Transverse colon (tissue), 4 donors: ENCODE results near the gene SVOP. TPM values are rescaled to one million over a fixed set of nuclear protein-coding genes. Genes with fewer than 3 reads are reported as not detected.

ENCODE experiments used
- DNase-seq: peaks from one replicate; pipeline ENCODE4 v3.0.0-alpha.2; 2019
- H3K27ac ChIP-seq, 4 donors: fragments of 200-600 bp; sonication (generic); 2 replicates each; pipeline ENCODE4 v1.5.1; 2016 to 2018; ENCODE audit warnings: inconsistent platforms in 4 of 4
- H3K27me3 ChIP-seq: fragments of 200-600 bp; sonication (generic); 2 replicates; pipeline ENCODE4 v1.5.1; 2017; ENCODE audit warnings: inconsistent platforms
- H3K36me3 ChIP-seq, 4 donors: fragments of 200-600 bp; sonication (generic); 2 replicates each; pipeline ENCODE4 v1.5.1; 2017 to 2019; ENCODE audit warnings: inconsistent platforms in 4 of 4
- H3K4me1 ChIP-seq, 4 donors: fragments of 200-600 bp; sonication (generic); 2 replicates each; pipeline ENCODE4 v1.5.1; 2017 to 2020; ENCODE audit warnings: inconsistent platforms in 4 of 4
- H3K4me3 ChIP-seq, 4 donors: fragments of 200-600 bp; sonication (generic); 1 replicate in 1 of 4; 2 replicates in 3 of 4; pipeline versions ENCODE4 v1.5.1 to v1.6.1; 2017 to 2019; ENCODE audit warnings: inconsistent platforms in 4 of 4
- H3K9me3 ChIP-seq, 2 donors: fragments of 200-600 bp; sonication (generic); 2 replicates each; pipeline ENCODE4 v1.5.1; 2017 to 2019; ENCODE audit warnings: inconsistent platforms in 2 of 2
- EP300 ChIP-seq: sonication (generic); formaldehyde crosslinking; IDR thresholded peaks from one replicate; pipeline ENCODE4 v1.6.1; 2017; ENCODE audit warnings: antibody characterized with exemption, low read depth
- POLR2A ChIP-seq: fragments of 450-650 bp; IDR thresholded peaks from one replicate; pipeline ENCODE4 v1.6.1; 2016; ENCODE audit warnings: antibody characterized with exemption, mild to moderate bottlenecking, moderate library complexity
- POLR2AphosphoS5 ChIP-seq, 3 donors: sonication (generic); formaldehyde crosslinking; IDR thresholded peaks; one replicate each; pipeline ENCODE4 v1.6.1; 2016; ENCODE audit warnings: antibody characterized with exemption in 3 of 3
- WGBS, 2 donors: methylation state at CpG; one replicate each; pipeline ENCODE4 v1.1.5; 2018; ENCODE audit warnings: low coverage in 1 of 2; 5-methylcytosine and 5-hydroxymethylcytosine counted together
- in situ Hi-C, 4 donors: fragments of 200-750 bp; cut with MboI; loops; one replicate each; pipeline versions ENCODE4 v1.15.0 to v1.15.1; 2017; ENCODE audit warnings: low sequenced_read_pairs in 3 of 4, low pct_ligation_motif_present in 1 of 4, low pct_unique_long_range_greater_than_20kb in 1 of 4
- intact Hi-C: fragments of 100-400 bp; cut with DNase I; formaldehyde crosslinking; loops from one replicate; pipeline ENCODE4 v1.15.1; 2023; ENCODE audit warnings: low total_unique reads
- total RNA-seq, 4 donors: library from RNA; depleted of rRNA; stranded (reverse); fragments of >200 nt; gene quantifications; one replicate each; pipeline ENCODE4 v1.1.0, GENCODE V29; 2016
- TF ChIP-seq, protein P1 (sequence below), 5 experiments: fragments of 200-600 bp in 3 of 5; fragments of 450-650 bp in 2 of 5; sonication (generic) in 3 of 5; IDR thresholded peaks; 1 replicate in 2 of 5; 2 replicates in 3 of 5; pipeline ENCODE4 v1.5.1; 2016 to 2017; ENCODE audit warnings: antibody characterized with exemption in 5 of 5, inconsistent platforms in 3 of 5, mild to moderate bottlenecking in 2 of 5, moderate library complexity in 1 of 5

Gene SVOP
- total RNA-seq, 4 donors from 2014 or later: 0.16 to 0.55 TPM; not detected in 2

DNA sequence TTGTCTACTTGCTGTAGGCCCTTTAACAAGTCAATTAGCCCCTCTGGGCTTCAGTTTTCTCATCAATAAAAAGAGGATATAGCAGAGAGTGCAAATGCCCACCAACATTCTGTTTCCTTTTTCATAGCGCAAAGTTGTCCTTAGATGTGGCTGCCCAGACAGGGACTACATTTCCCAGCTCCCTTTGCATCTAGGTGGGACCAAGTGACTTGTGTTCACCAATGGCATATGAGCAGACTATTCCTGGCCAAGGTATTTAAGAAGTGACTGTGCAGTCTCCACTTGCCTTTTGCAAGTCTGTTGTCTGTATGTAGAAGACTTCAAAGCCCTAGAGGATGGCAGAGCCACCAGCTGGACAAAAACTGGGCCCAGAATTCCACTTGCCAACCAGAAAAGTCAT lies 81.3 kb downstream of the SVOP start:
- Histone ChIP-seq H3K9me3 (no peaks in the 10 kb centered on the region), H3K36me3 (no peaks in the 10 kb centered on the region), H3K27ac (no peak overlapping the region), H3K27me3 (no peaks in the 10 kb centered on the region), H3K4me3 (no peak overlapping the region), H3K4me1 (peaks cover 0 to 8% (median 2%) of the 10 kb centered on the region in 4 donors)
- in situ Hi-C loops (no loop called here), intact Hi-C loops (no loop called here)
- no peak for DNase-seq
- 50 to 80% methylated on average over 1 of the region's 1 CpG for WGBS, 2 donors
- no peak for TF ChIP-seq EP300
- TF ChIP-seq POLR2A: no peak
- no peak for TF ChIP-seq POLR2AphosphoS5 (IDR thresholded peaks at IDR 0.05)
- TF ChIP-seq, protein P1, sequence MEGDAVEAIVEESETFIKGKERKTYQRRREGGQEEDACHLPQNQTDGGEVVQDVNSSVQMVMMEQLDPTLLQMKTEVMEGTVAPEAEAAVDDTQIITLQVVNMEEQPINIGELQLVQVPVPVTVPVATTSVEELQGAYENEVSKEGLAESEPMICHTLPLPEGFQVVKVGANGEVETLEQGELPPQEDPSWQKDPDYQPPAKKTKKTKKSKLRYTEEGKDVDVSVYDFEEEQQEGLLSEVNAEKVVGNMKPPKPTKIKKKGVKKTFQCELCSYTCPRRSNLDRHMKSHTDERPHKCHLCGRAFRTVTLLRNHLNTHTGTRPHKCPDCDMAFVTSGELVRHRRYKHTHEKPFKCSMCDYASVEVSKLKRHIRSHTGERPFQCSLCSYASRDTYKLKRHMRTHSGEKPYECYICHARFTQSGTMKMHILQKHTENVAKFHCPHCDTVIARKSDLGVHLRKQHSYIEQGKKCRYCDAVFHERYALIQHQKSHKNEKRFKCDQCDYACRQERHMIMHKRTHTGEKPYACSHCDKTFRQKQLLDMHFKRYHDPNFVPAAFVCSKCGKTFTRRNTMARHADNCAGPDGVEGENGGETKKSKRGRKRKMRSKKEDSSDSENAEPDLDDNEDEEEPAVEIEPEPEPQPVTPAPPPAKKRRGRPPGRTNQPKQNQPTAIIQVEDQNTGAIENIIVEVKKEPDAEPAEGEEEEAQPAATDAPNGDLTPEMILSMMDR (IDR thresholded peaks at IDR 0.05): no peak

DNA sequence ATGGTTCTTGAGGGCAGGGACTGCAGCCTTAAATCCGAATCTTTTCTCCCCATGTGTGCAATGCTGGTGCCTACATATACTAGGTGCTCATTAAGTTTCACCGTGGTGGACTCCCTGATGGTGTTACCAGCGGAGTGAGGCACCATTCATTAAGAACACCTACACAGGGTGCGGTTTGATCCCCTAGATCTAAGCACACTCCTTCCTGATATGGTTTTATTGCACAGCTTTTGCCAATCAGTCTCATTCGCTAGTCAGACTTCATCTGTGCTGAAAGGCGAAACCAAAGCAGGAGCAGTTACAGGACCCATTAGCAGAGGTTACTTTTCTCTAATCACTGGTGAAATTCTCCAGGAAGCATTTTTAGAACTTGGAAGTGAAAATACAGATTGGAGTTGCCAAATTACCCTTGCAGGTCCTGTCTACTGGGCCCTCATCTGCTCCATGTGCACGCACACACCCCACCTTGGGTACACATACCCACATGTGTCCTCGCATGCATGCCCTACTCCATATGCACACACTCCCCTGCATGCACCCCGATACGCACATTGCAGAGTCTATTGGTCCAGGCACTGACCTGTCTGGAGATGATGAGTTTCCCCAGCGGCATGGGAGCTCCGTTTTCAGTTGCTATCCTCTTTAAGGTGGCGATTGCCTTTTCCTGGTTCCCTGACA lies 82.5 kb downstream of the SVOP start:
- TF ChIP-seq POLR2A (no peak), POLR2AphosphoS5 (IDR thresholded peaks at IDR 0.05) (no peak), EP300 (no peak)
- TF ChIP-seq, protein P1 (IDR thresholded peaks at IDR 0.05): no peak
- Histone ChIP-seq H3K27ac (no peak overlapping the region), H3K9me3 (no peaks in the 10 kb centered on the region), H3K36me3 (no peaks in the 10 kb centered on the region), H3K27me3 (no peaks in the 10 kb centered on the region), H3K4me1 (peaks cover 0 to 8% (median 2%) of the 10 kb centered on the region in 4 donors), H3K4me3 (no peak overlapping the region)
- 47 to 66% methylated on average over 3 to 13 of the region's 13 CpGs for WGBS, 2 donors
- in situ Hi-C loops: no loop called here
- DNase-seq: no peak
- intact Hi-C loops: no loop called here

DNA sequence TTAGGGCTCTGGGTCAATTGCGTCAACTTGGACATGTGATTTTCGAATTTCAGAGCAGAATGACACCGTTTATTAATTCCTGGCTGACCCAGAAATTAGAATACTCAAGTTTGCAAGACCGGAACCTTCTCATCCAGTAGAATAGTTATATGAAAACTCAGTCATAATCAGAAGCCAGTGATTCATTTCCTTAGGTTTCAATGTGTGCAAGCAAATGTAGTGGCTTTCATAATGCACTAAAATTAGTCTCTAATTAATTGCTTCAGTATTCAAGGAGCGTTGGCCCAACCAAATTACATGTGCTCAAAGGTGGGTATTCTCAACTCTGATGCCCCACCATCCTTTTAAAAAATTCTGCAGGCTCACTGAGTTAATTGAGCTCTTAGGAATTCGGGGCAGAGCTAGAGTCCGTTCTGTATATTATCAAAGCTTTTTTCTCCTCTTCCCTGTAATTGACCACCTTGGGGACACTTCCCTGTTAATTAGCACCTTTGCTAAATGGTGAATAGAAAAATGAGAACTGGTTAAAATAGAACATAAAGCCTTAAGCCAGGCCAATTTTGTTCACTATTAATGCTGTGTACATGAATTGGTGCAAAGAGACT lies 85.6 kb downstream of the SVOP start:
- 74% methylated on average over 6 to 7 of the region's 7 CpGs for WGBS, 2 donors
- in situ Hi-C loops: no loop called here
- Histone ChIP-seq H3K36me3 (no peaks in the 10 kb centered on the region), H3K9me3 (no peaks in the 10 kb centered on the region), H3K27ac (no peak overlapping the region), H3K4me1 (peaks cover 0 to 11% (median 6%) of the 10 kb centered on the region in 4 donors), H3K4me3 (no peak overlapping the region), H3K27me3 (no peaks in the 10 kb centered on the region)
- TF ChIP-seq POLR2A: no peak
- no peak for TF ChIP-seq POLR2AphosphoS5 (IDR thresholded peaks at IDR 0.05)
- TF ChIP-seq EP300: no peak
- TF ChIP-seq, protein P1 (IDR thresholded peaks at IDR 0.05): no peak
- no peak for DNase-seq
- intact Hi-C loops: no loop called here

DNA sequence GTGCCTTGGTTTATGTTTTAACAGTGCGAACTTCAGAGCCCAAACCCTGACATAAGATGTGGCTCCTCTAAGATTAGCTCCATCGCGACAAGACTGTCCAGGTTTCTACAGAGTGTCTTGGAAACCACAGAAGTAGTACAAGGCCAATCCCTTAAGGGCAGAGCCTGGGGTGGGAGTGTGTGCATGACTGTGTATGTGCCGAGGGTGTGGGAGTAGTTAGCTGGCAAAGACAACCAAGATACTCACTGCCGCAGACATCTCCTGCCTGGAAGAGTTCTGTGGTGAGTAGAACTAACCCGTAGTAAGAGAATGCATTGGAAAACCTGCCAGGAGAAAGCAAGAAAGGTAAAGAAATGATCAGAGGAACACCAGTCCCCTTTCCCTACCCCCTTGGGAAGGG lies 86.9 kb downstream of the SVOP start:
- H3K36me3 ChIP-seq: no peaks in the 10 kb centered on the region
- H3K9me3 ChIP-seq: no peaks in the 10 kb centered on the region
- DNase-seq: no peak
- no peak overlapping the region for H3K4me3 ChIP-seq
- in situ Hi-C loops: no loop called here
- no peak overlapping the region for H3K27ac ChIP-seq
- TF ChIP-seq EP300 (no peak), POLR2A (no peak), POLR2AphosphoS5 (IDR thresholded peaks at IDR 0.05) (no peak)
- TF ChIP-seq, protein P1 (IDR thresholded peaks at IDR 0.05): no peak
- H3K4me1 ChIP-seq: peaks cover 0 to 24% (median 15%) of the 10 kb centered on the region in 4 donors
- 79 to 90% methylated on average over 4 to 6 of the region's 6 CpGs for WGBS, 2 donors
- intact Hi-C loops: no loop called here
- H3K27me3 ChIP-seq: no peaks in the 10 kb centered on the region
